GM19455 (cell line): ENCODE results near the gene TUBGCP2.
"Not testable (repeated sequence)": the region's sequence is repeated elsewhere in the genome, so short reads cannot be mapped to it uniquely, and the experiment has no call there.

Source experiments
- ATAC-seq: cut with Tn5 transposase; IDR thresholded peaks from one replicate; pipeline ENCODE4 v1.9.1; 2021; ENCODE audit not compliant: unreplicated experiment

The TUBGCP2 gene

GRCh38 chr10:133326745-133327650 lies 18.3 kb upstream of the TUBGCP2 start:
- no peak for ATAC-seq

DNA sequence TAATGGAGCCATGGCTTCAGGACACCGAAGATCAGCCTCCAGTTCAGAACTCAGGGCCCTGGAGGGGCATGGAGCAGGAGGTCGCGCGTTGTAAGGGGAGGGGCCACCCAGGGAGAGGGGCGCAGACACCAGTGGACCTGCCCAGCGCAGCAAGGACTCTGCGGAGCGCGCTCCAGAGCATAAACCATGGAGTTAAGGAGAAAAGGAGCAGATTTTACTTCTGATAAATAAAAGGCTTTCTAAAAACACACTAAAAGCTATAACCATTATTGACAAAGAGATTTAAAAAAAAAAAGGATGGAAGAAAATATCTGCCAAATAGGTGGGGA lies 17.5 kb upstream of the TUBGCP2 start:
- no peak for ATAC-seq

DNA sequence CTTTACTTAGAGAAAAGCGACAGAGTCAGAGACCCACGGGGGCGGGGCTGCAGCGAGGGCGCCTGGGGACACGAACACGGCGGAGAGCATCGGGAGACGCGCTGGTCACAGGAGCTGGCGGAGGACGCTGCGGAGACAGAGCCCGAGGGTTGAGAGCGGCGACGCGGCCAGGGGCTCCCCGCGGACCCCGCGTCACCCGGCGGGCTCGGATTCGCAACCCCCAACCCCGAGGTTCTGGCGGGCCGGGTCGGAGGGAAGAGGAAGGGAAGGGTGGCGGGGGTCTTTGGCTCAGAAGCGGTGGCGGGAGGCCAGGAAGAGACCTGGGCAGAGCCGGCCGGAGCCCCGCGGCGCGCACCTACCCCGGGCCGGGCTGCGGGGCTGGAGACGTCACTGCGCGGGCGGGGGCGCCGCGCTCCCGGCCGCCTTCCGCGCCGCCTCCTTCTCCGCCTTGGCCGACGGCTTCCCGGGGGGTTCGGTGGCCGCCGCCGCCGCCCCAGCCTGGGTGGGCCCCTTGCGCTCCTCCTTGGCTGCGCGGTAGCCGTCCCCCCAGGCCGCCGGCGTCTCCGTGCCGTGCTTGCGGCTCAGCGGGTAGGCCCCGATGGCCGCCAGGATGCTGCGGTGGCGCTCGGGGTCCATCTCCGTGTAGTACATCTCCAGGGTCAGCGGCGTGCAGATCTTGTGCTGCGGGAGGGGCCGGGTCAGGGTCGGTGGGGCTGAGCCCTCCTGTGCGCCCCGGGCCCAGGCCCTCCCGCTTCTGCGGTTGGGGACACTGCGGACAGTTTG lies 17.0 kb upstream of the TUBGCP2 start:
- ATAC-seq = no peak

GRCh38 chr10:133324857-133325260 lies 16.2 kb upstream of the TUBGCP2 start:
- no peak for ATAC-seq

DNA sequence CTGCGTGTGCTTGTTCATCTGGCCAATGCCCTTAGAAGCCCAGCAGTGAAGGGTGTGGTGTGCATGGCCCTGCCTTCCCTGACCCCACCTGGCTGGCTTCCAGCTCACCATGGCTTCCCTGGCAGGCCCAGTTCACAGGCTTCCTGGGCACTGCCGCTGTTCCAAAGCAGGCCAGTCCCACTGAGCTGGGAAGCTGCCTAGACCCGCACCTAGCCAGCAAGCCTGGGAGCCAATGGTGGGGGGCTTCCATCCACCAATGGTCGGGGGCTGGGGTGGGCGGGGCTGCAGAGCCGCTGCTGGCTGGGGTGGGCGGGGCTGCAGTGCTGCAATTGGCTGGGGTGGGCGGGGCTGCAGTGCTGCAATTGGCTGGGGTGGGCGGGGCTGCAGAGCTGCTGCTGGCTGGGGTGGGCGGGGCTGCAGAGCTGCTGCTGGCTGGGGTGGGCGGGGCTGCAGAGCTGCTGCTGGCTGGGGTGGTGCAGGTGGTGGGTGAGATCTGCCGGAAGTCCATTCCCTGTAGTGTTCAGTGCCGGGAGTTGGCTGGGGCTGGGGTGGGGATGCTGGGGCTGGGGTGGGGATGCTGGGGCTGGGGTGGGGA lies 15.6 kb upstream of the TUBGCP2 start:
- peak; percentile 55 for ATAC-seq

- not testable (repeated sequence) for ATAC-seq
These were observed 13.5 kb upstream of the TUBGCP2 start for GRCh38 chr10:133322064-133322709.

GRCh38 chr10:133320852-133321422 lies 12.3 kb upstream of the TUBGCP2 start:
- ATAC-seq = not testable (repeated sequence)

DNA sequence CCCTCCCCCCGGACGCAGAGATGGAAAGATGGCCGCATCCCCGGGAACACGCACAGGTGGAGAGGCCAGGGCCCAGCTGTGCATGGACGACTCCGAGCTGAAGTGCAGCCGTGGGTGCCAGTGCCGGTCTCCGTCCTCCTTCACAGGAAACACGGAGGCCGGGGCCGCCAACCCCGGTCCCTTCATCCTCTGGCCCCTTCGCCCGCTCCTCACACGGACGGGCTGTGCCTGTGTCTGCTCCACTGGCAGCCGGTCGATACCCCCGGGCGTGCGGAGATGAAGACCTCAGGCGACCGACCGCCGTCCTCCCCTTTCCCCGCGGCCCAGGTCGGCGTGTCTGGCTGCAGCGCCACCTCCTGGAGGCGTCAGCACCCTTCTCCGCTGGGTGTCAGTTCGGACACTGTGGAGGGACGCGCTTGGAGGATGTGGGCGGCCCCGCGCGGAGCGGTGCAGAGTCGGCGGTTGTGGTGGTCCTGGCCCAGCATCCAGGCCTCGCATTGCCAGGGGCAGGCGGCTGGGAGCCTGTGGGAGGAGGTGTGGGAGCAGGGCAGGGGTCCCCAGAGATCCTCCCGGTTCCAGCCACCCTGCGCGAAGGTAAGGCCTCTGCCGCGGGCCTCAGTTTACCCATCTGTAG lies 9.9 kb upstream of the TUBGCP2 start:
- ATAC-seq = peak; percentile 65

DNA sequence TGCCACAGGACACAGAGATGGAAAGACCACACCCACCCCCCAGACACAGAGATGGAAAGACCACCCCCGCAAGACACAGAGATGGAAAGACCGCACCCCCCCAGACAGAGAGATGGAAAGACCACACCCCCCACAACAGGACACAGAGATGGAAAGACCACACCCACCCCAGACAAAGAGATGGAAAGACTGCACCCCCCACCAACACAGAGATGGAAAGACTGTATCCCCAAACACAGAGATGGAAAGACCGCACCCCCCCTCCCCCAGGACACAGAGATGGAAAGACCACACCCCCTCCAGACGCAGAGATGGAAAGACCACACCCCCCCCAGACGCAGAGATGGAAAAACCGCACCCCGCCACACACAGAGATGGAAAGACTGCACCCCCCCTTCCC lies 8.1 kb upstream of the TUBGCP2 start:
- no peak for ATAC-seq

DNA sequence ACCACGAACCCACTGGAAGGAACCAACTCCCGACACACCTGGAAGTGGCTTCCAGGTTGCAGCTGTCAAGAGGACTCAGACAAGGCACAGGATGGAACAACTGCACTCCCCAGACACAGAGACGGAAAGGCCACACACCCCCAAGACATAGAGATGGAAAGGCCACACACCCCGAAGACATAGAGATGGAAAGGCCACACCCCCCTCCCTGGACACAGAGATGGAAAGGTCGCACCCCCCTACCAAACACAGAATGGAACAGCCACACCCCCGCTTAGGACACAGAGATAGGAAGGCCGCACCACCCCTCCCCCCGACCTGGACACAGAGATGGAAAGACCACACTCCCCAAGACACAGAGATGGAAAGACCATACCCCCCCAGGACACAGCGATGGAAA lies 7.6 kb upstream of the TUBGCP2 start:
- no peak for ATAC-seq

DNA sequence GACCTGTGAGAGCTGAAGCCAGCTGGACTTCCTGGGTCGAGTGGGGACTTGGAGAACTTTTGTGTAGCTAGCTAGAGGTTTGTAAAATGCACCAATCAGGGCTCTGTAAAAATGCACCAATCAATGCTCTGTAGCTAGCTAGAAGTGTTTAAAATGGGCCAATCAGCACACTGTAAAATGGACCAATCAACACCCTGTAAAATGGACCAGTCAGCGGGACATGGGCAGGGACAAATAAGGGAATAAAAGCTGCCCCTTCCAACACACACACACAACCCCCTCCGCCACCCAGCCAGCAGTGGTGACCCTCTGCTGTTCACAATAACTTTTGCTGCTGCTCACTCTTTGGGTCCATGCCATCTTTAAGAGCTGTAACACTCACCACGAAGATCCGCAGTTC lies 7.2 kb upstream of the TUBGCP2 start:
- ATAC-seq = no peak

- ATAC-seq = no peak
These were observed 6.2 kb upstream of the TUBGCP2 start for GRCh38 chr10:133314911-133315310.

DNA sequence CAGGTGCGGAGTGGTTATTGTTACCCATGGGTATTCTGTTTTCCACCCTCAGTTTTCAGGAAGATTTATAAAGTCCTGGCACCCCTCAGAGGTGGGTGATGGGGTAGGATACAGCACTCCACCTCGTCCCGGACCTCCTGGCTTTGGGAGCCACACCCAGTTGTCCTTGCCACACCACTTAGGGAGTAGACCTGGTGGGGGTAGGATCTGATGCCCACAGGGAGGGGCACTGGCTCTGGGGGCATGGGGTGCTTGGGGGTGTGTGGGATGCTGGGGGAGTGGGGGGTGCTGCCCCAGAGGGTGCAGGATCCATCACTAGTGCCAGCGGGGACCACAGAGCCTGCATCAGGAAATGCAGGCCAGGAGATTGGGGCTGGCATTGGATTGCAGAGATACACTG lies 4.5 kb upstream of the TUBGCP2 start:
- no peak for ATAC-seq

GRCh38 chr10:133312769-133313145 lies 4.1 kb upstream of the TUBGCP2 start:
- no peak for ATAC-seq

- ATAC-seq = no peak
These were observed 3.5 kb upstream of the TUBGCP2 start for GRCh38 chr10:133312016-133312768.

DNA sequence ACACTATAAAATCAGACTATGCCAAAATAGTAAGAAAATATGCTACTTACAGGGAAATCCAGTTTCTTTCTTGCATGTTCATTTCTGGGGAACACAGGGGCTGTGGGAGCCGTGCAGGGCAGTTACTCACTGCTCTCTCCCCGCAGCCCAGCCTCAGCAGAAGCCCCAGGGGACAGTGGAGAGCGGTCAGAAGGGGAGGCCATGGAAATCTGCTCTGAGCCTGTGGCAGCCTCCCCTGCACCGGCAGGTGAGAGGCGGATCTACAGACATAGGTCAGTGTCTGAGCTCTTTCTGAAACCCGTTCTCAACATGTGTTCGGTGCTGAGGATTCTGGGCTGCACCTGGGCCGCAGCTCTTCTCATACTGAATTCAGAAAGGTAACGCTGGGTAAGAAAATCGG lies 2.9 kb upstream of the TUBGCP2 start:
- no peak for ATAC-seq

DNA sequence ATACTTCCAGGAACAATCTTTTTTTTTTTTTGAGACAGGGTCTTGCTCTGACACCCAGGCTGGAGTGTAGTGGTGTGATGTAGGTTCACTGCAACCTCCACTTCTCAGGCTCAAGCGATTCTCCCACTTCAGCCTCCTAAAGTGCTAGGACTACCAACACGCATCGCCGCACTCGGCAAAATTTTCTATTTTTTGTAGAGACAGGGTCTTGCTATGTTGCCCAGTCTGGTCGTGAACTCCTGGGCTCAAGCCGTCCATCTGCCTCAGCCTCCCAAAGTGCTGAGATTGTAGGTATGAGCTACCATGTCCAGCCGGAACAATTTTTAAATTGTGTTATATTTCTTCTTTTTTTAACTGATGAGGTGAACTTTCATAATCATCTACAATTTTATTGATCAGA lies 2.1 kb upstream of the TUBGCP2 start:
- ATAC-seq = no peak

- ATAC-seq = no peak
These were observed 1.7 kb upstream of the TUBGCP2 start for GRCh38 chr10:133310399-133310755.

DNA sequence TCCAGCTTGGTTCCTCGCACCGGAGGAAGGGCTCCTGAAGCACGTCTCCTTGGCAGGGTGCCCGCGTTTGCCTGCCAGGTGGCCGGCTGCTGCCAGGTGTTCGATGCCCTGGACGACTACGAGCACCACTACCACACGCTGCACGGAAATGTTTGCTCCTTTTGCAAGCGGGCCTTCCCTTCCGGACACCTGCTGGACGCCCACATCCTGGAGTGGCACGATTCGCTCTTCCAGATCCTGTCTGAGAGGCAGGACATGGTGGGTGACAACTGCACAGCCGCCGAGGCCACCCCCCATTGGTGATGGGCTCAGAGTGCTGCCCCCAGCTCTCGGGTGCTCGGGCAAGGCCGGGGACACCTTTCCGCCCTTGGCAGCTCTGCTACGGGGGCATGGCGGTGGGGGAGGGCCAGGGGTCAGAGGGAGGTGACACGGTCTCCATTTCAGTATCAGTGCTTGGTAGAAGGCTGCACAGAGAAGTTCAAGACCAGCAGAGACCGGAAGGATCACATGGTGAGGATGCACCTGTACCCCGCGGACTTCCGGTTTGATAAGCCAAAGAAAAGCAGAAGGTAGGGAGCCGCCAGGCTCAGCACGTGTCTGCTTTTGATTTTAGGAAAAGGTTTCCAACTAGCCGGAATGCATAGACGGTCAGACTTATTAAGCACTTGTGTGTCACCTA lies 1.2 kb upstream of the TUBGCP2 start:
- no peak for ATAC-seq
